ENCODE measurements around the gene TNFRSF14. TPM values are rescaled to one million over a fixed set of nuclear protein-coding genes. Genes with fewer than 3 reads are reported as not detected.
"Not testable (repeated sequence)": the region's sequence is repeated elsewhere in the genome, so short reads cannot be mapped to it uniquely, and the experiment has no call there.

The TNFRSF14 gene
- polyA plus RNA-seq, 10 donors = 11.5 to 22.6 (median 13.8) TPM

DNA sequence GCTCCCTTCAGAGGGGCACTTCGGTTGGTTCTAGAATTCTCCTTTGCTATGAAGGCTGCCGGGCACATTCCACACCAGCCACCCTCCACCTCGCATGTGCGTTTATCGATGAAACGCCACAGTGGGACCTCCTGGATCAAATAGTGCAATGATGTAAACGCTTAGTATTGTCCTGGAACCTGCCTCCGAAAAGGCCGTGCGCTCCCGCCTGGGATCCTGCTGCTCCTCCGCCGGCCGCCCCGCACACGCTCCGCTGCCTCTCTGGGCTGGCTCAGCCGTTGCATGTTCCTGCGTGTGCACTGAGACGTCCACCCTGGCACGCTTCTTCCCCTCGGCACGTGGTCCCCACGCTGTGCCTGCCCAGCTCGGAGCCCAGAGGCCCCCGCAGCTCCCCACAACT is 4.0 kb upstream of the TNFRSF14 start:
- no peak for DNase-seq

DNA sequence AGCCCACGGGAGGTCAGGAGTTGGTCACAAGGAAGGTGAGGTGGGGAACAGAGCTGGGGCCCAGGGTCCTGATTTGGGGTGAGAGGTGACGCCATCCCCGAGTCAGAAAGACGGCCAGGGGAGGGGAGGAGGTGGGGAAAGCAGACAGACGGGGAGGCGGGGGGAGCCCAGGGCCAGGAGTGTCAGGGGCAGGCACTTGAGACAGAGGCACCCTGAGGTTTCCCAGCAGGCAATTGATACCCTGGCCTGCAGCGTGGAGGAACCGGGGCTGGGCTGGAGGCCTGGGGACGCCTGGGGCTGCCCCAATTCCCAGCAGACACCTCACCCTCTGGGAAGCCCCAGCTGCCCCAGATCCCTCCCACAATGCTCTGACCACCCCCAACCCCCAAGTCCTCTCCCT is 3.1 kb upstream of the TNFRSF14 start:
- not testable (repeated sequence) for DNase-seq

DNA sequence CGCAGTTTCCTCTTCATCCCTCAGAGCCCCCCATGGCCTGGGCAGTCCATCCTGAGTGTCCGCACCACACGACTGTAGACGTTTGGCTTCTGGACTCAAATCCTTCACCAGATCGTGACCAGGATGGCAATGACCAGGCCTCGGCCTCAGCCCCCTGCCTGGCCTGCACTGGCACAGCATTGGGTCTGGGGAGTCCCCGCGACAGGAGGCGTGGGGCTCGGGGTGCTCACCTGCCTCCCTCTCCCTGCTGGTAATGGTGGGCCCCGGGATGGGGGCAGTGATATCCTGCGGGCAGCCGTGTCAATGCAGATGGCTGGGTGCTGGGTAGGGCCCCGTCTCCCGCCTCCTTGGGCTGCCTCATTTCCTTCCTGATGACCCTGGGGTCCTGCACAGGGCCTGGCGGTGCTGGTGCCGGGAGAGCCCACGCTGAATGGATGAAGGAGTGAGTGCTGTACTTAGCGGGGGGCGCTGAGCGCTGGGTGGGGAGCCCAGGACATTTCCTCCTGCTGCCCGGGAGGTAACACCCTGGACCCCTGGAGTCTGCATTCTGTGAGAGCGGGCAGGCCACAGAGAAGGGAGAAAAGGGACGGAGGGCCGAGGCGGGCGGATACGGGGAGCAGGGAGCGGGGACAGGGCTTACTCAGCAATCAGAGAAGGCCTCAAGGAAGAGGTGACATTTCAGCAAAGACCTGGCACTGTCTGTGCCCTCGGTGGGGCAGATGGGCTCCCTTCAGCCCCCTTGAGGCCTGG is 2.1 kb upstream of the TNFRSF14 start:
- DNase-seq = no peak

DNA sequence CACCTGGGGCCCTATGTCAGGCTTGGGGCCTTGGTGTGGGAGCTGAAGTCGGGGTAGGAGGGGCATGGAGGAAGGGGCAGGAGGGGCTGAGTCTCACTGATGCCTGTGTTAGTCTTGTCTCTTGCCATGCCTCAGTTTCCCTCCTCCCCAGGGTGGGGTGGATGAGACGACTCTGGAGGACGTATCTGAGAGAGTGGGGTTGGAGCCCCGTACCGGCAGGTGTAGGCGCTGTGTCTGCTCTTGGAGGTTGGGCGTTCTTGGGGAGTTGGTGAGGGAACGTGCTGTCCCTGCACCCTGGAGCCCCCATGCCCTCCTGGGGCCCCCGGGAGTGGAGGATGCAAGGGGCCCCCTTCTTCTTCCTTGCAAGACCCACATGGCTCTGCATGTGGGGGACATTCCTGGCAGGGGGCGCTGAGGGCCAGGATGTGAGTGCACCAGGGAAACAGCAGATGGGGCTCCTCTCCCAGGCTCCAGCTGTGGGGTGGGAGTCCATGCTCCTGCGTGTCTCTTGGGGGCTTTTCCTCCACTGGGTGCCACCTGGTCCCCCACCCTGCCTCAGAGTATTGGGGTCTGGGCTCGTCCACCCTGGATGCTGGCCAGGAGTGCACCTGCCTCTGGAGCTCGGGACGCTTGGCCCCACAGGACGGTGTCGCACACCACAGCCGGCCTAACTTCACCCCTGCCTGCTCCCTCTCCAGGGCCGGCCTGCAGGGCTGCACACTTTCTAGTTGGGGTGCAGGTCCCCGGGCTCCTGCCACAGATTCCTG is 1.4 kb upstream of the TNFRSF14 start:
- DNase-seq = peak in 1 of 3 donors; percentile 69

DNA sequence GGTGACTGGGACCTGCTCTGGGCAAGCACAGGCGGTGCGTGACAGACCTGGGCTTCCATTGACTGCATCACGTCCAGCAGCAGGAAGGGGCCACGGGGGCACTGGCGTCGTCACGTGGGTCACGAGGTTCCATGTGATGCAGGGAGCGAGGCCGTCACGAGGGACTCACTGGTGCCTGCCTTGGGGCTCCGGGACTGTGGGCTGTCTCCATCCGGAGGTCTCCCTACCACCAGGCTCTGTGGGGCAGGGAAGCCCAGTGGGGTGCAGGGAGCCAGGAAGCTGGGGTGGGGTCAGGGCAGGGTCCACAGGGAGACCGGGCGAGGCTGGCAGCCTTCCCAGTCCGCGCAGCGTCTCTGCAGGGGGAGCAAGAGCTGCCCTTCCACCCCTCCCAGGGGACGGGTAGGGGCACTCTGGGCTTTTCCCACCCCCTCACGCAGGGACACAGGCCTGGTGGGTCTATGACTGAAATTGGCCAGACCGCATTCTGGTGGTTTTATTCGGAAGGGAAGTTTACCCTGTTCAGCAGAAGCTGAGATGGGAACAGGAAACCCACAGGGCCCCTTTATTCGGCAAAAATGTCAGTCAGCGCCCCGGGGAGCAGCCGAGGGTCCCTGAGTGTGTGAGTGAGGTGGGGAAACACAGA is 416 bp upstream of the TNFRSF14 start:
- DNase-seq = peak in 1 of 3 donors; percentile 71

DNA sequence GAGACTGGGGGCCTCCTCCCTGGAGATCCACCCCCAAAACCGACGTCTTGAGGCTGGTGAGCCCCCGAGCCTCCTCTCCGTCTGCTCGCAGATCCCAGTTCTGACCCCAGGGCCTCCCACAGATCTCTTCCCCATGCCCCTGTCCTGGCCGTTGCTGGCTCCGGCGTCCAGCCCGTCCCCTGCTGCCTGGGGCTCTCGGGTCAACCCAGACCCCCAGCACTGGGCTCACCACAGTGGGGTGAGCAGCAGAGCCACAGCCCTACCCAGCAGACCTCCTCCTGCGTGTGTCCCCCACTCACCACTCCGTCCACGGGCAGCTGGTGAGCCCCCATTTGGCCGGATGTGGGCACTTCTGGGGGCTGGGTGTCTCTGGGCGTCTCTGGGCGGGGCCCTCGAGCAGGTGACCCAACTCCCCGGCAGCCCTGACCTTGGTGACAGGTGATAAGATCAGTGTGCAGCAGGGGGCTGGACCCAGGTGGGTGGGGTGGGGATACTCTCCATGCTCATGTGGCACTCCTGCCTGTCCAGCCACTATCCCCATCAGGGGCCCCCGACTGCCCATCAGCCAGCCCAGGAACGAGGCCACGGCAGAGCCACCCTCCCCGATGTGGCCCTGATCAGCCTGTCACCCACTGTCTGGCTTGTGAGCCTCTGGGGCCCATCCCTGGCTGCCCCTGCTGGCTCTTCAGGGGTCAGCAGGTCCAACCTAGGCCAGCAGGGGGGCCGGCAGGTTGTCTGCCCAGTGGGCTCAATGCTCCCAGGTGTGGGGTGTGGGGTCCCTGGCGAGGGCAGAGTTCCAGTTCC is 709 bp downstream of the TNFRSF14 start:
- DNase-seq = no peak

DNA sequence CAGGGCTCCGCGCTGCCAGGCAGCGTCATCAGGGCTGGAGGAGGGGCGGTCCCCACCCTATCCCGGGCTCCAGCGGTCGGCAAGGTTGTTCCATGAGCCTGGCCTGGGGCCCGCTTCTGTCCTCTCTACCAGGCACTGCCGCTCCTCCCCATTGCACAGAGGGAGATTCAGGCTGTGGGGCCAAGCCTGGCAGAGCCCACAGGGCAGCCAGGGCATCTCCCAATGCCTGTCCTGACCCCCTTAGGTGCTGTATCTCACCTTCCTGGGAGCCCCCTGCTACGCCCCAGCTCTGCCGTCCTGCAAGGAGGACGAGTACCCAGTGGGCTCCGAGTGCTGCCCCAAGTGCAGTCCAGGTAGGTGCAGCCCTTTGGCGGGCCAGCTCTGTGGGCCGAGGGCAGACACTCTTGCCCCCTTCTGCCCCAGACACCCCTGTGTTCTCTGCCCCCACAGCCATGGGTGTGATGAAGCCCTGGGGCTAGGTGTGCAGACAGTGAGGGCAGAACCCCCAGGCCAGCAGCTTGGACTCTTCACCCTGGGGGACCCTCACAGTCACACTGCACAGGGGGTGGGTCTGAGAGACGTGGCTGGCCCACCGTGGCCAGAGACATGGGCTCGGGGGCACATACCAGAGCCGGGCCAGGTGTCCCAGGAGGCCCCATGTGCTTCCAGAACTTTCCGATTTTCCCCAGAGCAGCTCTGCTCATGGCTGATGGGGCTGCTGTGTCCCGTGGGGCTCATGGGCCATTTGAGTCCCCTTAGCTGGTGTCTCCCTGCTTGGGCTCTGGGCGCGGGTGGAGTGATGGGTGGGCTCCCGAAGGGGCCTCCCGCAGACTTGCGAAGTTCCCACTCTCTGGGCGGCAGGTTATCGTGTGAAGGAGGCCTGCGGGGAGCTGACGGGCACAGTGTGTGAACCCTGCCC is 1.6 kb downstream of the TNFRSF14 start:
- no peak for DNase-seq

DNA sequence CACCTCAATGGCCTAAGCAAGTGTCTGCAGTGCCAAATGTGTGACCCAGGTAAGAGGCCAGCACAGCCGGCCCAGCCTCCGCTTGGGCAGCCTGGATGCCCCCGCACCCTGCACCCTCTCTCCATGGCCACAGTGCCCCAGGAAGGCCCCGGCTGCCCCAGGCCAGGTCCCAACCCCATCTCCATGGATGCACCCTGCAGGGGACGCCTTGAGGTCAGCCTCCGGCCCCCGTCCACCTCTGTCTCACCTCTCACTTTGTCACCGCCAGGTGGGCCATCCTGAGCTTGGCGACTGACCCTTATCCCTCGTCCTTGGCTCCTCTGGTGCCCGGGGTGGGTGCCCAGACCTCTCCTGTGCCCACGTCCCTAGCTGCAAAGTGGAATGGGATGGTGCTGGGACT is 2.2 kb downstream of the TNFRSF14 start:
- DNase-seq = no peak

DNA sequence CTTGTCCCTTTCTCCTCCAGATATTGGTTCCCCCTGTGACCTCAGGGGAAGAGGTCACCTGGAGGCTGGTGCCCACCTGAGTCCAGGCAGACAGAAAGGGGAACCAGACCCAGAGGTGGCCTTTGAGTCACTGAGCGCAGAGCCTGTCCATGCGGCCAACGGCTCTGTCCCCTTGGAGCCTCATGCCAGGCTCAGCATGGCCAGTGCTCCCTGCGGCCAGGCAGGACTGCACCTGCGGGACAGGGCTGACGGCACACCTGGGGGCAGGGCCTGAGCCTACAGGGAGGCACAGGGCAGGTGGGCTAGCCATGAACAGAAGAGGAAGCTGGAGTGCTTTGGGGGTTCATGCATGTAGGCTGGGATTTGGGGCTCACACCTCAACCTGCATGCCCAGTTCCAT is 2.7 kb downstream of the TNFRSF14 start:
- DNase-seq = no peak

DNA sequence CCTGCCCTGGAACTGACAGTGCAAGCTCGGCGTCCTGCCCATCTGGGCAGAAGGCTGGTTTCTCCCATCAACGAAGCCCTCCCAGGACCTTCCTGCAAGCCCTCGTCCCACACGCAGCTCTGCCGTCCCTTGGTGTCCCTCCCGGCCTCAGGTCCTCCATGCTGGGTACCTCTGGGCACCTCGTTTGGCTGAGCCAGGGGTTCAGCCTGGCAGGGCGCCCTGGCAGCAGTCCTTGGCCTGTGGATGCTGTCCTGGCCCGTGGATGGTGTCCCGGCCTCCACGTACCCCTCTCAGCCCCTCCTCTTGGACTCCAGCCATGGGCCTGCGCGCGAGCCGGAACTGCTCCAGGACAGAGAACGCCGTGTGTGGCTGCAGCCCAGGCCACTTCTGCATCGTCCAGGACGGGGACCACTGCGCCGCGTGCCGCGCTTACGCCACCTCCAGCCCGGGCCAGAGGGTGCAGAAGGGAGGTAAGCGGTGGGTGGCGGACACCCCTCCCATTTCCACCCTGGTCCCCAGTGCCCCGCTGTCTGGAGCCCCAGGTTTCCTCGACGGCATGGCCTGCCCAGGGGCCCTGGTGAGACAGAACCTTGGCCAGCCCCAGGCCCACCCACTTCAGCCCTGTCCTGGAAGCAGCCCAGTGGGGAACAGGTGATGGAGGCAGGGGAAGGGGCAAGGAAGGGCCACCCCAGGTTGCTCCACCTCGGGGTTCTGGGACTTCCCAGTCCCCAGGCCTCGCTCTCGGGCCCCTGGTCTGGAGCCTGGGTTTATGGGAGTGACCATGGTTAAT is 3.5 kb downstream of the TNFRSF14 start:
- DNase-seq = no peak

DNA sequence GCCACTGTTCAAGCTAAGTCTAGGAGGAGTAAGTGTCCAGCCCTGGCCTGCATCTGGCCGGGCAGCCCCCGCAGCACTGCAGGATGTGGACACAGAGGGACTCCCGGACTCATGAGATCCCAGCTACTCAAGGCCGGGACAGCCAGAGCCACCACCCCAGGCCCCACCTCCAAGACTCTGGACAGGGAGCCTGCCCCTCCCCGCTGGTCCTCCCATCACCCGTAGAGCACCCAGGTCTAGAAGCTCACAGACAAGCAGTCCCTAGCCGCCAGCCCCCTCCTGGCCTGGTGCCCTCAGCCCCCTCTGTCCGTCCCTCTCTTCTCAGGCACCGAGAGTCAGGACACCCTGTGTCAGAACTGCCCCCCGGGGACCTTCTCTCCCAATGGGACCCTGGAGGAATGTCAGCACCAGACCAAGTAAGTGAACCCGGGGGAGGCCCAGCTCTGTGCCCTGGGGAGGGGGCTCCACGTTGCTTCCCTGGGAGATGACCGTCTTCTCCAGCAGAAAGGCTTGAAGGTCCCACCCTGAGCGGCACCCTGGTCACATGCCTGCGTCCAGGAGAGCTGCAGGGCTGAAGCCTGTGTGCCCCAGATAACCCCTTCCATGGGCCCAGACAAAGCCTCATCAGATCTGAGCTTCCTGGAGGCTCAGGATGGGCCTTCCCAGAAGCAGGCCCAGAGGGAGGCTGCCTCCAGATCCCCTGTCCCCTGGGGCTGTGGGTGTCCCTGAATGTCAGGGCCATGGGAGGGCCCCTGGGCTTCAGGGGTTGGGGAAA is 4.3 kb downstream of the TNFRSF14 start:
- DNase-seq = no peak

DNA sequence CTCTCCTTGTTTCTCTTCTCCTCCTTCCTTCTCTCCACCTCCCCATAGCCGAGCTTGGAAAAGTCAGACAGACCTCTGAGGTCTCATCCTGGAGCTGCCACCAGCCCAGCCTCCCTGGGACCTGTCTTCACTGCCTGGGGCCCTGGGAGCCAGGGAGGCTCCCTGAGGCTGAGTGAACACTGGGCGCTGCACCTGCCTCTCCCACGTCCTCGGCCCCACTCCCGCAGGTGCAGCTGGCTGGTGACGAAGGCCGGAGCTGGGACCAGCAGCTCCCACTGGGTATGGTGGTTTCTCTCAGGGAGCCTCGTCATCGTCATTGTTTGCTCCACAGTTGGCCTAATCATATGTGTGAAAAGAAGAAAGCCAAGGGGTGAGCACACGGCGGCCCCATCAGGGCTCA is 5.3 kb downstream of the TNFRSF14 start:
- no peak for DNase-seq

DNA sequence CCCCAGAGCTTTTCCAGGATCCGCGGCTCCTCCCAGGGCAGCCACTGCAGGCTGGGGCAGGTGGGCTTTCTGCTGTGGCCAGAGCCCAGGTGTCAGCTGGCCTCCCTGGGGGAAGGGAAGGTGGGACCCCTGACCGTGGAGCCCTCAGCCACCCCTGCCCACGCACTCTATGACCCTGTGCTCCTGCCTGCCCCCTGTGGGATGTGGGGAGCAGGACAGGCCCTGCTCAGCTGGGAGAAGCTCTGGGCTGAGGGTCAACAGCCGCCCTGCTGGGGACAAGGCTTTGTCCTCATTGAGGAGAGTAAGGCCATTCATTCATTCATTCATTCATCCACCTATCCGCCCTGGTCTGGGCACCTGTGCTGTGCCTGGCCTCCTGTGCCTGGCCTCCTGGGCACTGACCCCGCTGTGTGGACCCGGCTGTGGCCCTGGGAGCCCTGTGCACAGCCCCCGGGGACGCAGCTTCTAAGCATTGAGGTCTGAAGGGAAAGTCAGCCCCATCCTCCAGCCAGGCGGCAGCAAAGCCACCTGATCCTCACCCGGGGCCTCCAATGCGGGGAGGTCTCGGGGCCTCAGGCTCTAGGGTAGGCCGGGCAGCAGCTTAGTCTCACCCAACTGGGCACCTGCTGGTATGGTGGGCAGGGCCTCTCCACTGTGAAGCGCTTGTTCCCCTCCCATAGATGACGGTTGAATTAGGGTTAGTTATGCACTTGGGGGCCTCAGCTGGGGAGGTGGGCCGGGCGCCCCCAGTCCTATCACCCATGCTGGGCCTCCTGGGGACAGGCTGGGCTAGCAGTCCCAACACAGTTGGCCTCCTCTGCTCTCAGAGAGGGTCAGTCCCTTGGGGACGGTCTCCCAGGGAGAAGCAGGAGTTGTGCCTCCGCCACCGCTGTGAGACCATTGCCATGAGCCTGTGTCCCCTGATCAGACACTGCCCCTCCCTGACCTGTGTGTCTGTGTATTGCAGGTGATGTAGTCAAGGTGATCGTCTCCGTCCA is 6.0 kb downstream of the TNFRSF14 start:
- no peak for DNase-seq

DNA sequence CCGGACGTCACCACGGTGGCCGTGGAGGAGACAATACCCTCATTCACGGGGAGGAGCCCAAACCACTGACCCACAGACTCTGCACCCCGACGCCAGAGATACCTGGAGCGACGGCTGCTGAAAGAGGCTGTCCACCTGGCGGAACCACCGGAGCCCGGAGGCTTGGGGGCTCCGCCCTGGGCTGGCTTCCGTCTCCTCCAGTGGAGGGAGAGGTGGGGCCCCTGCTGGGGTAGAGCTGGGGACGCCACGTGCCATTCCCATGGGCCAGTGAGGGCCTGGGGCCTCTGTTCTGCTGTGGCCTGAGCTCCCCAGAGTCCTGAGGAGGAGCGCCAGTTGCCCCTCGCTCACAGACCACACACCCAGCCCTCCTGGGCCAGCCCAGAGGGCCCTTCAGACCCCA is 7.0 kb downstream of the TNFRSF14 start:
- DNase-seq = no peak

DNA sequence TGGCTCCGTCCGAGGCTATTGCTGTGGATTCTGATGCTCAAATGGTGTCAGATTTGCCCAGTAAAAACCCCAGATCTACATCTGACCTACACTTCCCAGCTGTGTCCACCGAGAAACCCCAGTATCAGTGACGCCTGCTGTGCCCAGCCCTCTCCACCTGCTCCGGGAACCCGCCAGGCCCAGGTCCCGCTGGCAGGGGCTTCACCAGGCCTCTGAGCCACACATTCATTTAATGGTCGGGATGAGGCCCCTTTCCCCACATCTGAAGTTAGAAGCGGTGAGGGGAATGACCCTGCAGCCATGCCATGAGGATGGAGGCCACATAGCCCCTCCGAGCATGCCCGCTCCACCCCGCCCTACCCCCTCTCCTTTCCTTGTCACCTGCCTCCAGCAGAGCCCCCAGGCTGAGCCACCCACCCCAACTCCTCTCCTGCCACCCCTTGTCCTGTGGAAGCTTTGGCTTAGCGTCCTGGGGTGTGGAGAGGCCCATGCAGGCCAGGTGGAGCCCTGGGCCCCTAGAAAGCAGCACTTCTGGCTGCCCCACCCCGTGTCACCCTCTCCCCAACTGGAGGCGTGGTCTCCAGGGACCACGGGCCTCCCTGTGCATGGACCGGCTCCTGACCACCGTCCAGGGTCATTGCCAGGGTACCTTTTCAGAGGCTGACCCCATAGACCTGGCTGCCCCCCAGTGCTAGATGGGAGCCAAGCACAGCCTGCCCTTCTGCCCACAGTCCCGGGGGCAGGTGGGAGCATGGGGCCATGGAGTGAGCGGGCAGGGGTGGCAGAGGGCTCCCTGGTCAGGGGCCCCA is 8.0 kb downstream of the TNFRSF14 start:
- peak in 1 of 3 donors; percentile 1 for DNase-seq

DNA sequence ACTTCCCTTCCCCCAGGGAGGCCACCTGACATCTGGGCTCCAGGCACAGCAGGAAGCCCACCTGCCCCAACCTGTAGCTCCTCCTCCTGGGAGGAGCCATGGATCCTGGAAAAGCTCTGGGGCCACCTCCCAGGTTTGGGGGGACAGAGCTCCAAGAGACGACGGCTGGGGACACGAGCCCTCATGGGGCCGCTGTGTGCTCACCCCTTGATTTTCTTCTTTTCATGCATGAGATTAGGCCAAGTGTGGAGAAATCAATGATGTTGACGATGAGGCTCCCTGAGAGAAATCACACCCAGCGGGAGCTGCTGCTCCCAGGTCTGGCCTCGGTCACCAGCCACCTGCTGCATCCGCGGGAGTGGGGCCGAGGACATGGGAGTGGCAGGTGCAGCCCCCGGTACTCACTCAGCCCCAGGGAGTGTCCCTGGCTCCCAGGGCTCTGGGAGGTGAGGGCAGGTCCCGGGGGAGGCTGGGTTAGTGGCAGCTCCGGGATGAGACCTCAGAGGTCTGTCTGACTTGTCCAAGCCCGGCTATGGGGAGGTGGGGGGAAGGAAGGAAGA is 8.7 kb downstream of the TNFRSF14 start:
- no peak for DNase-seq

Data from muscle of back (tissue), 11 donors.